Skeletal muscle tissue (tissue), 4 donors: Measurements from ENCODE around the gene FPR3. TPM values are rescaled to one million over a fixed set of nuclear protein-coding genes. Genes with fewer than 3 reads are reported as not detected.

Source experiments
- H3K27ac ChIP-seq: one replicate; pipeline ENCODE4 v1.7.0; 2013; ENCODE audit warnings: mild to moderate bottlenecking, low read depth, low read length, inconsistent platforms
- H3K27me3 ChIP-seq, 3 donors: one replicate each; pipeline ENCODE4 v1.7.0; 2013; ENCODE audit warnings: low read length in 3 of 3; ENCODE audit not compliant: control insufficient read depth in 3 of 3, insufficient read depth in 3 of 3
- H3K36me3 ChIP-seq, 3 donors: one replicate each; pipeline ENCODE4 v1.7.0; 2013; ENCODE audit warnings: low read length in 3 of 3; ENCODE audit not compliant: control insufficient read depth in 3 of 3, insufficient read depth in 3 of 3
- H3K4me1 ChIP-seq, 3 donors: one replicate each; pipeline ENCODE4 v1.7.0; 2013; ENCODE audit warnings: low read length in 3 of 3, mild to moderate bottlenecking in 3 of 3; ENCODE audit not compliant: control insufficient read depth in 3 of 3, insufficient read depth in 3 of 3
- H3K4me3 ChIP-seq, 3 donors: one replicate each; pipeline ENCODE4 v1.7.0; 2013; ENCODE audit warnings: low read length in 3 of 3
- H3K9ac ChIP-seq, 3 donors: one replicate each; pipeline ENCODE4 v1.7.0; 2013; ENCODE audit warnings: low read length in 3 of 3, mild to moderate bottlenecking in 3 of 3, moderate library complexity in 2 of 3, low read depth in 1 of 3
- H3K9me3 ChIP-seq, 3 donors: one replicate each; pipeline ENCODE4 v1.7.0; 2013; ENCODE audit warnings: low read length in 3 of 3; ENCODE audit not compliant: control insufficient read depth in 3 of 3
- total RNA-seq: library from RNA; depleted of rRNA; stranded (reverse); fragments of >200 nt; gene quantifications from one replicate; pipeline ENCODE4 v1.2.3, GENCODE V29; 2014
- donor health status: Osteomylitis.

FPR3 gene, protein sequence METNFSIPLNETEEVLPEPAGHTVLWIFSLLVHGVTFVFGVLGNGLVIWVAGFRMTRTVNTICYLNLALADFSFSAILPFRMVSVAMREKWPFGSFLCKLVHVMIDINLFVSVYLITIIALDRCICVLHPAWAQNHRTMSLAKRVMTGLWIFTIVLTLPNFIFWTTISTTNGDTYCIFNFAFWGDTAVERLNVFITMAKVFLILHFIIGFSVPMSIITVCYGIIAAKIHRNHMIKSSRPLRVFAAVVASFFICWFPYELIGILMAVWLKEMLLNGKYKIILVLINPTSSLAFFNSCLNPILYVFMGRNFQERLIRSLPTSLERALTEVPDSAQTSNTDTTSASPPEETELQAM
- total RNA-seq = 0.52 TPM

DNA sequence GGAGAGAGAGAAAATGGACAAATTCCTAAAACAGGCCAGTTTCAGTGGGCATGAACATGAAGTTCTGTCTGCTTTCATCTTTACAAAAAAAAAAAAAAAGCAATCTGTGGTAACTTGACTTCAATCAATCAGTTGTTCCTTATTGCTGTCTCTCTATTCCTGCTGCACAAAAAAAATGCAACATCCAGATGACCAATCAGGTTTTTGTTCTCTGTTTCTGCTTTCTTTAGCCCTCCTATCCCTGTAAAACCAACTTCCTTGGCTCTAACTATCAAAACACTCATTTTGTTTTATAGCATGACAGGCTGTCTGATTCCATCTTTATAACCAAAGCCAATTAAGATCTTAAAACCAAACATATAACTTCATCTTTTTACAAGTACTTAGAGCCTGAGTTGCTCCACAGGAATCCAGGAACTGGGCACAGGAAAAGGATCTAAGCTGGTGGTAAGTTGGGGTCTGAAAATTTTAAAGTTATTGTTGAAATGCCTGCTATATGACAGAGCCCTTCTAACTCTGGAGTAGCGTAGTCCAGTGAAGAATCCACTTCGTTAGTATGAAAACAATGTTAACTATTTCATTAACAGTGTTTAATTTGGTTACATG lies at the start of gene FPR3:
Gene FPR3, plus strand, starts transcription at position 273 of the 606 bp plus-strand sequence. CDS start 28,592 bp downstream, outside the sequence.
- Histone ChIP-seq H3K27me3 (peaks cover 0 to 2% (median 0%) of the 10 kb centered on the region in 3 donors), H3K9ac (no peak within 1 kb of the TSS), H3K9me3 (peaks cover 0 to 3% (median 0%) of the 10 kb centered on the region in 3 donors), H3K4me3 (peak within 1 kb of the TSS in 1 of 3 donors; percentile 38), H3K4me1 (peaks cover 0 to 10% (median 4%) of the 10 kb centered on the region in 3 donors), H3K27ac (no peak within 1 kb of the TSS), H3K36me3 (no peaks in the 10 kb centered on the region)

DNA sequence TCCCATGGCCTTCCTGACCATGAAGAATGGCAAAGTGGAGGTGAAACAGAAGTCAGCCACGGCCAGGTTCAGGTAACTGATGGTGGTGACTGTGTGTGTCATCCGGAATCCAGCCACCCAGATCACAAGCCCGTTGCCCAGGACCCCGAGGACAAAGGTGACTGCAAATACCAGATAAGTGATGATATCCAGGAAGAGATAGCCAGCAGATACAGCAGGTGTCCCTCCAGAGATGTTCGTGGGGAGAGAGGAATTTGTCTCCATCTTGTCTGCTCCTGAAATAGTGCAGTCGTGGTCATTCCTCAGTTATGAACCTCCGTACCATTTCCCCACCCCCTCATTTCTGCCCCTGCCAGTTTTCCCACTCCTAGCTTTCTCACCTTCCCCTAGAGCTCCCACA lies 48.2 kb upstream of the FPR3 start:
- no peaks in the 10 kb centered on the region for H3K36me3 ChIP-seq
- H3K4me1 ChIP-seq = no peaks in the 10 kb centered on the region
- H3K9me3 ChIP-seq = no peaks in the 10 kb centered on the region
- H3K4me3 ChIP-seq = no peak overlapping the region
- no peak overlapping the region for H3K27ac ChIP-seq
- no peaks in the 10 kb centered on the region for H3K27me3 ChIP-seq
- no peak overlapping the region for H3K9ac ChIP-seq

DNA sequence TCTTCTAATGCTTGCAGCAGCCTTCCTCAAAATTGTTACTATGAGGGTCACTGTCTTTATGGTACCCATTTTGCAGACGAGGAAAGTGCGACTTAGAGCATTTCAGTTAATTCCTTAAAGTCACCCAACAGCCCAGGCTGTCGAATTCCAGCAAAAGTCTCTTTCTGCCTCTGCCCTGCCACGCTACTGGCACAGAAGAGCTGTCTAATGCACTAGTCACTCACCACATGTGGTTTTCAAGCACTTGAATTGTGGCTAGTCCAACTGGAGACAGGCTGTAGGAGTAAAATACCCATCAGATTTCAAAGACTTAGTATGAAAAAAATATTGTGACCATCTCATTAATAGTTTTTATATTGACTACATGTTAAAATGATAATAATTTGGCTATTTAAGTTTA lies 45.0 kb upstream of the FPR3 start:
- no peaks in the 10 kb centered on the region for H3K36me3 ChIP-seq
- no peaks in the 10 kb centered on the region for H3K4me1 ChIP-seq
- no peak overlapping the region for H3K9ac ChIP-seq
- H3K27me3 ChIP-seq = no peaks in the 10 kb centered on the region
- no peak overlapping the region for H3K27ac ChIP-seq
- no peak overlapping the region for H3K4me3 ChIP-seq
- H3K9me3 ChIP-seq = no peaks in the 10 kb centered on the region

DNA sequence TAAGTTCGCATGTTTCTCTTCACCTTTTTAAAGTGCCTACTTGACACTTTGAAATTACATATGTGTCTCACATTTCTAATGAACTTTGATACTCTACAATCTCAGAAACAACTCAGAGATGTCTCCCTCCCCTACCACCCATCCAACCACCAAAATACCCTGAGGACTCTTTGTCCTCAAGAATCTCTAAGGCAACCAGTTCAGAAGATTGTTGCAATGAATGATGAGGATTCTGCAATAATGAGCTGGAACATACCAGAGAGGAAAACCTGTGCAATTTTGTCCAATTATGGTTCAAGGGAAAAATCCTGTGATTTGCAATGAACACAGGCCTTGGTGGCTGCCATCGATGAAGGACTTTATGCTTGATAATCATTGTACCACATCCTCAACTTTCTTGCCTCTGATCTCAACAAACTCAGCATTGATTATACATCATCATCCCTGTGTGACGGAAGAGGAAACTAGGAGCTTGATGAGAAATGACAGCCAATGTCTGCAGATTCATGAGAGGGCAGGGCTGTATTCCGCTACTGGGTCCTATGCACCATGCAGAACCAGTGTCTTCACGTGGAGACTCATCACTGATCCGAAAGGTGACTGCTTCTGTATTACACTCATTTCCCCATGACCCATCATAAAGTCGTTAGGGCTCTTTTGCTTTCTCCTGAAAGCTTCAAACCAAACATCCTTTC lies 44.4 kb upstream of the FPR3 start:
- no peak overlapping the region for H3K27ac ChIP-seq
- H3K9ac ChIP-seq = no peak overlapping the region
- no peaks in the 10 kb centered on the region for H3K4me1 ChIP-seq
- no peaks in the 10 kb centered on the region for H3K27me3 ChIP-seq
- H3K4me3 ChIP-seq = no peak overlapping the region
- H3K9me3 ChIP-seq = no peaks in the 10 kb centered on the region
- H3K36me3 ChIP-seq = no peaks in the 10 kb centered on the region

DNA sequence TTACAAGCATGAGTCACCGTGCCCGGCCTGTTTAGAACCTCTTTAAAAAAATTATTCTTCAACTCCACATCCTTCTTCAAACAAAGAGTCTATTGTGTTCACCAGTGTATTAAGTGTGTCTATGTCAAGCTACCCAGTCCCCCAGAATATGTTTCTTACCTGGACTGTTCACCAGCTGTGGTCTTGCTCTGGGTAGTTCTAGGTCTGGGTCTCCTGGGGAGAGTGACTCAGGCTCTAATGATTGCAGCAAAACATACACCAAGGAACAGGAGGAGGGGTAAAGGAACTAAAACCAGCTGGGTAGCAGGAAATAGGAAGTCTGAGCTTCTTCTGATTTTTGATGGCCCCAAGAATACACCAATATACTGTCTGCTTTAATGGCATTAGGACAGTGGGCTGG lies 43.3 kb upstream of the FPR3 start, which contains the start of gene FPR1:
Gene FPR1, minus strand, starts transcription at position 224 of the 400 bp plus-strand sequence. CDS start 4,884 bp downstream, outside the sequence.
- no peaks in the 10 kb centered on the region for H3K4me1 ChIP-seq
- H3K9ac ChIP-seq = no peak within 1 kb of the TSS
- H3K9me3 ChIP-seq = peaks cover 0 to 4% (median 0%) of the 10 kb centered on the region in 3 donors
- no peaks in the 10 kb centered on the region for H3K36me3 ChIP-seq
- no peak within 1 kb of the TSS for H3K27ac ChIP-seq
- no peak within 1 kb of the TSS for H3K4me3 ChIP-seq
- H3K27me3 ChIP-seq = no peaks in the 10 kb centered on the region

DNA sequence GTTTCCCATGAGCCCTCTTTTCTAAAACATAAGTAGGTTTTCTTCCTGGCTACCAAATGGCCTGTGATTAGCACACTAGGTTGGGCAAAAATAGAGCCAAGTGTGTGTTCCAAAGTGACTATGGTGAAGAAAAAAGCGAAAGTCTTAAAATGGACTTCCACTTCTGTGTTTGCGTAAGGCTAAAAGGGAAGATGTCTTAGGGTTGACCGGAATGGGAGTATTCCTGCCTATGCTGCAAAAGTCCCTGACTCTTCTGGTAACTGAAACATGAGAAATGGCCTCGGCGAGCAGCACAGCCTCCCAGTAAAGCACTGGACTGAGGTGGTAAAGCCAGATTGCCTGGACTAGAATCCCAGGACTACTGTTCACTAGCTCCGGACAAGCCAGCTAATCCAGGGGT lies 40.8 kb upstream of the FPR3 start:
- Histone ChIP-seq H3K9me3 (peaks cover 0 to 4% (median 0%) of the 10 kb centered on the region in 3 donors), H3K4me1 (no peaks in the 10 kb centered on the region), H3K27me3 (no peaks in the 10 kb centered on the region), H3K36me3 (no peaks in the 10 kb centered on the region), H3K4me3 (no peak overlapping the region), H3K27ac (no peak overlapping the region), H3K9ac (no peak overlapping the region)

DNA sequence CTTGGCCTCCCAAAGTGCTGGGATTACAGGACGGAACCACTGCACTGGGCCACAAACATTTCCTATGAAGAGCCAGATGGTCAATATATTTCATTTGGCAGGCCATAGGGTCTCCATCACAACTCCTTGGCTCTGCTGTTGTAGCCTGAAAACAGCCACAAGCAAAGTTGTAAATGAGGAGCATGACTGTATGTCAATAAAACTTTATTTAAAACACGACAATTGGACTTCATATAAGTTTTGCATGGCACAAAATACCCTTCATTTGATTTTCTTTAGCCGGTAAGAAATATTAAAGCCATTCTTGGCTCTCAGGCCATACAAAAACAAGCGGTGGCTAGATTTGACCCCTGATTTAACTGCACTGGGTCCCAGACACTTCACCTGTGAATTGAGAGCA lies 40.2 kb upstream of the FPR3 start:
- Histone ChIP-seq H3K4me1 (no peaks in the 10 kb centered on the region), H3K9me3 (peaks cover 0 to 4% (median under 1%) of the 10 kb centered on the region in 3 donors), H3K27ac (no peak overlapping the region), H3K27me3 (no peaks in the 10 kb centered on the region), H3K36me3 (no peaks in the 10 kb centered on the region), H3K4me3 (no peak overlapping the region), H3K9ac (no peak overlapping the region)

DNA sequence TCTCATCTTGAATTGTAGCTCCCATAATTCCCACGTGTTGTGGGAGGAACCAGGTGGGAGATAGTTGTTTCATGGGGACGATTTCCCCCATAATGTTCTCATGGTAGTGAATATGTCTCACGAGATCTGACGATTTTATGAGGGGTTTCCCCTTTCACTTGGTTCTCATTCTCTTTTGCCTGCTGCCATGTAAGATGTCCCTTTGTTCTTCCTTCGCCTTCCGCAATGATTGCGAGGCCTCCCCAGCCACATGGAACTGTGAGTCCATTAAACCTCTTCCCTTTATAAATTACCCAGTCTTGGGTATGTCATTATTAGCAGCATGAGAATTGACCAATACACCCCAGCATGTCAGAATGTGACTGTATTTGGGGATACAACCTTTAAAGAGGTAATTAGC lies 39.4 kb upstream of the FPR3 start:
- Histone ChIP-seq H3K36me3 (no peaks in the 10 kb centered on the region), H3K9me3 (peaks cover 0 to 4% (median 2%) of the 10 kb centered on the region in 3 donors), H3K27ac (no peak overlapping the region), H3K4me1 (no peaks in the 10 kb centered on the region), H3K27me3 (no peaks in the 10 kb centered on the region), H3K4me3 (no peak overlapping the region), H3K9ac (no peak overlapping the region)

DNA sequence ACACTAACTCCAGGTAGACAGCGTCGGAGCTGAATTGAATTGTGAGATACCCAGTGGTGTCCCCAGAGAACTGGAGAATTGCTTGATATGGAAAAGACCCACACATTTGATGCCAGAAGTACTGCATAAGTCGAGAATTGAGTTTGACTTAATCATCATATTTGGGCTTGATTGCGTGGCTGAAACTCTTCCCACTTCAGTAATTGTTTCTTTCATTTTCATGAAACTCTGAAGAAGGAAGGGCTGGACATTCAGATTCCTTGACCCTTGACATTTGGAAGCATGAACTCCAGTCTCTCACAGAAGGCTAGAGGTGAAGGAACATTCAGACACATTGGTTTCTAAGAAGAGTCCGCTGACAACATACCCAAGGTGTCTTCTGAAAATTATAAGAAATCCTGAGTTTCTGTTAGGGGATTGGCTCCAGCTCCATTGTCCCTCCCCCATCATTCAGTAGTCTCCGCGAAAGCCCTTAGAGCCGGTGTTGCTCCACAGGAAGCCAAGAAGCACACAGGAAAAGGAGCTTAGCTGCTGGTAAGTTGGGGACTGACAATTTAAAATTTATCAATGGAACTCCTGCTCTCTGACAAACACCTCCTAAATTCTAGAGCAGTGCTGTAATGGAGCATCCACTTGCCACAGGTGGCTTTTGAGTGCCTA lies 34.1 kb upstream of the FPR3 start, which contains the start of gene FPR2:
Gene FPR2, plus strand, starts transcription at position 484 of the 660 bp plus-strand sequence. CDS start 7,479 bp downstream, outside the sequence.
- H3K27ac ChIP-seq = no peak within 1 kb of the TSS
- no peak within 1 kb of the TSS for H3K4me3 ChIP-seq
- peaks cover 0 to 4% (median 2%) of the 10 kb centered on the region in 3 donors for H3K9me3 ChIP-seq
- H3K4me1 ChIP-seq = no peaks in the 10 kb centered on the region
- H3K27me3 ChIP-seq = no peaks in the 10 kb centered on the region
- H3K9ac ChIP-seq = no peak within 1 kb of the TSS
- H3K36me3 ChIP-seq = no peaks in the 10 kb centered on the region
